Activated CD4-positive, alpha-beta memory T cell treated with anti-CD3 and anti-CD28 coated beads, Interleukin-2, amount 10 ng/mL, durations not matched to agents 7 days and 5 days (primary cell): ENCODE data around the gene DHCR7. TPM values are rescaled to one million over a fixed set of nuclear protein-coding genes. Genes with fewer than 3 reads are reported as not detected.

ENCODE experiments used
- CTCF ChIA-PET: fragments of 350-600 bp; sonication (Branson Sonifier 250); formaldehyde crosslinking; loops from one replicate; lab custom pipeline; 2021; ENCODE audit warnings: antibody characterized with exemption, inconsistent platforms; lab: Charles Lee
- POLR2A ChIA-PET: fragments of 350-600 bp; sonication (Branson Sonifier 250); formaldehyde crosslinking; loops from one replicate; lab custom pipeline; 2021; ENCODE audit warnings: antibody characterized with exemption; lab: Charles Lee
- DNase-seq: peaks from one replicate; pipeline ENCODE4 v3.0.0-alpha.2; 2020
- H3K27ac Mint-ChIP-seq: one replicate; pipeline ENCODE4 v1.8.0; 2021; ENCODE audit warnings: mild to moderate bottlenecking, mixed read lengths
- H3K27me3 Mint-ChIP-seq: one replicate; pipeline ENCODE4 v1.8.0; 2021; ENCODE audit warnings: mixed read lengths
- H3K36me3 Mint-ChIP-seq: one replicate; pipeline ENCODE4 v1.8.0; 2021; ENCODE audit warnings: low read depth, mixed read lengths
- H3K4me1 Mint-ChIP-seq: one replicate; pipeline ENCODE4 v1.8.0; 2021; ENCODE audit warnings: mixed read lengths
- H3K4me3 Mint-ChIP-seq: one replicate; pipeline ENCODE4 v1.8.0; 2021; ENCODE audit warnings: mild to moderate bottlenecking, mixed read lengths
- H3K9me3 Mint-ChIP-seq: one replicate; pipeline ENCODE4 v1.8.0; 2021; ENCODE audit warnings: mixed read lengths
- total RNA-seq, 2 experiments: library from RNA; stranded (reverse); gene quantifications; one replicate each; pipeline ENCODE4 v1.2.3, GENCODE V29; 2021

The DHCR7 gene
- total RNA-seq, 2 experiments from 2014 or later: 74.4 to 79.6 TPM

GRCh38 chr11:71399341-71399740, 48.9 kb downstream of the DHCR7 start:
- Mint-ChIP-seq H3K27ac (no peak overlapping the region), H3K36me3 (no peaks in the 10 kb centered on the region), H3K4me3 (no peak overlapping the region), H3K9me3 (peaks cover 3% of the 10 kb centered on the region), H3K27me3 (no peaks in the 10 kb centered on the region), H3K4me1 (no peaks in the 10 kb centered on the region)
- CTCF ChIA-PET: no interaction called here
- DNase-seq: no peak
- POLR2A ChIA-PET: no interaction called here

GRCh38 chr11:71397961-71398360, 50.2 kb downstream of the DHCR7 start:
- ChIA-PET POLR2A (no interaction called here), CTCF (no interaction called here)
- Mint-ChIP-seq H3K36me3 (no peaks in the 10 kb centered on the region), H3K4me1 (no peaks in the 10 kb centered on the region), H3K9me3 (no peaks in the 10 kb centered on the region), H3K27ac (no peak overlapping the region), H3K27me3 (no peaks in the 10 kb centered on the region), H3K4me3 (no peak overlapping the region)
- no peak for DNase-seq

DNA sequence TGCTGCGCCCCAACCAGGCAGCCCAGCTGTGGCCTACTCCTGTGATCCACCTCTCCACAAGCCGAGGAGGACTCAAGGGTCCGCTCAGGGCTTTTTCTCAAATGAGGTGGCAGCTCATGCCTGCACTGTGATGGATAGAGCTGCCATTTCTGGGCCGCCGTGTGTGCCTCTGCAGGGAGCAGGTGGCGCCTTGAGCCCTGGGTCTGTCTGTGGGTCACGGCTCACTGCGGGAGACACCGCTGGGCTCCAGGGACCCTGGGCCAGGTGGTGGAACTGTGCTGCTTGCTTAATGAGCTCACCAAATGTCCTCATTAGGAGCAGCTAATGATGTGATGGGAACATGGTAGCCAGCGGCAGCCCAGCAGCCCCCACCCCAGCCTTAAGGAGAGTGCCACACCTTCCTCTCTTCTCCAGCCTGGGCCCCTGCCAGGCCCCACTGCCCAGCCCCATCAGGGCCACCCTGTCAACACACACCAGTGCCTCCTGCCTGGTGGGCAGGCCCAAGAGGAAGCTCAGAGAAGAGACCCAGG, 50.8 kb downstream of the DHCR7 start:
- CTCF ChIA-PET: no interaction called here
- no peak overlapping the region for H3K27ac Mint-ChIP-seq

DNA sequence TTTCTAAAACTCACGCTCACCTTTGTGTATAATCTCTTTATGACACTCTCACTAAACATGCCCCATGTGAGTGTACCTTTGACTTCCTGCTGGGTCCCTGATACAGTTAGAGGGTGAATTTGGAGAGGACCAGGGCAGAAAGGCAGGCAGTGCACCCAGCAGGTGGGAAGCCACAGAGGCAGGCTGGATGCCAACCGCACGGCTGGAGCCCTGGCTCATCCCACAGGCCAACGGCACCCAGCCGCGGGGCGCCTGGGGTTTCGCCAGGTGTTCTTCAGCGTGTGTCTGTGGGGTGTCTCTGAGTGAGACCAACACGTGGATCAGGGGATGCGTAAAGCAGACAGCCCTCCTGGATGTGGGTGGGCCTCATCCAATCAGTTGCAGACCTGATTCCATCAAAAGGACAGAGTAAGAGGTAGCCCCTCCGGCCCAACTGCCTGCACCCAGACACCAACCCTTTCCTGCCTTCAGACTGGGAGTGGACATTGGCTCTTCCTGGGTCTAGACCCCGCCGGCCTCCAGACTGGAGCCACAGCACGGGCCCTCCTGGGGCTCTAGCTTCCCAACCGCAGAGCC, 51.6 kb downstream of the DHCR7 start:
- Mint-ChIP-seq H3K36me3 (no peaks in the 10 kb centered on the region), H3K27me3 (peaks cover 4% of the 10 kb centered on the region), H3K9me3 (no peaks in the 10 kb centered on the region), H3K4me3 (no peak overlapping the region), H3K4me1 (no peaks in the 10 kb centered on the region), H3K27ac (no peak overlapping the region)
- ChIA-PET POLR2A (no interaction called here), CTCF (no interaction called here)
- DNase-seq: no peak

More for the DNA sequence above, 50.8 kb downstream of the DHCR7 start:
- no peaks in the 10 kb centered on the region for H3K36me3 Mint-ChIP-seq
- no peak overlapping the region for H3K4me3 Mint-ChIP-seq
- no peaks in the 10 kb centered on the region for H3K9me3 Mint-ChIP-seq
- POLR2A ChIA-PET: no interaction called here
- H3K27me3 Mint-ChIP-seq: peaks cover 2% of the 10 kb centered on the region
- no peak for DNase-seq
- H3K4me1 Mint-ChIP-seq: no peaks in the 10 kb centered on the region

DNA sequence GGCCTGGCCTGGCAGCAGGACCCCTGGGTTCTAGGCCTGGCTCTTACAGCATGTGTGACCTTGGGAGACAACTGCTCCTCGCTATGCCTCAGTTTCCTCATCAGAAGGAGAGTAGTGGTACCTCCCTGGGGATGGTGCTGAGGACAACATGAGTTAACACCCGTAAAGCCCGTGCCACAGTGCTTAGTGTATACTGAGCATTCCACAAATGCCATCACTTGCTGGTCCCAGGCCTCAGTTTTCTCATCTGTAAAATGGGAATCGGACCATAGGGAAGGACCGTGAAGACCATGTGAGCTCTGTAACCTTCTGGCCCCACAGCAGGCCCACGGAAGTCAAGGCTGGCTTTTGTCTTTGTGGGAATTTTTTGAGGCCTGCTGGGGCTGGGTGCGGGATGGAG, 52.4 kb downstream of the DHCR7 start:
- Mint-ChIP-seq H3K27me3 (peaks cover 4% of the 10 kb centered on the region), H3K4me1 (no peaks in the 10 kb centered on the region), H3K4me3 (no peak overlapping the region), H3K9me3 (no peaks in the 10 kb centered on the region), H3K36me3 (no peaks in the 10 kb centered on the region), H3K27ac (no peak overlapping the region)
- no peak for DNase-seq
- POLR2A ChIA-PET: no interaction called here
- CTCF ChIA-PET: no interaction called here

DNA sequence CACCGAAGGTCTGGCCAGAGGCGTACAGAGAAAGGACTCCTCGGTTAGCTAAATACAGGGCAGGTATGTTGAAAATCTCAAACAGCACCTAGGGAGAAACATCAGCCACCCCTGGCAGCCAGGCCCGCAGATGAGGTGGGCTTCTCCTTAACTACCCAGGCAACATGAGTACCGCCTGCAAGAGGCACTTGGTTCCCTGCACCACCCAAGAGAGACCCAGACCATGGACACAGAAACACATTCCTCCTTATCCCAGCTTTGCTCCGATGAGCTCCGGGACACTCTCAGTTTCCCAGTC, 53.0 kb downstream of the DHCR7 start:
- no peaks in the 10 kb centered on the region for H3K36me3 Mint-ChIP-seq
- no peaks in the 10 kb centered on the region for H3K4me1 Mint-ChIP-seq
- H3K27me3 Mint-ChIP-seq: peaks cover 4% of the 10 kb centered on the region
- H3K27ac Mint-ChIP-seq: no peak overlapping the region
- ChIA-PET POLR2A (no interaction called here), CTCF (no interaction called here)
- no peak for DNase-seq
- H3K9me3 Mint-ChIP-seq: no peaks in the 10 kb centered on the region
- H3K4me3 Mint-ChIP-seq: no peak overlapping the region

- H3K27me3 Mint-ChIP-seq: peaks cover 4% of the 10 kb centered on the region
- no peaks in the 10 kb centered on the region for H3K36me3 Mint-ChIP-seq
- H3K4me1 Mint-ChIP-seq: no peaks in the 10 kb centered on the region
- no peak overlapping the region for H3K4me3 Mint-ChIP-seq
- no peak overlapping the region for H3K27ac Mint-ChIP-seq
- no peak for DNase-seq
- ChIA-PET POLR2A (no interaction called here), CTCF (no interaction called here)
- H3K9me3 Mint-ChIP-seq: peaks cover 5% of the 10 kb centered on the region
These were observed 54.9 kb downstream of the DHCR7 start for GRCh38 chr11:71393283-71393682.

DNA sequence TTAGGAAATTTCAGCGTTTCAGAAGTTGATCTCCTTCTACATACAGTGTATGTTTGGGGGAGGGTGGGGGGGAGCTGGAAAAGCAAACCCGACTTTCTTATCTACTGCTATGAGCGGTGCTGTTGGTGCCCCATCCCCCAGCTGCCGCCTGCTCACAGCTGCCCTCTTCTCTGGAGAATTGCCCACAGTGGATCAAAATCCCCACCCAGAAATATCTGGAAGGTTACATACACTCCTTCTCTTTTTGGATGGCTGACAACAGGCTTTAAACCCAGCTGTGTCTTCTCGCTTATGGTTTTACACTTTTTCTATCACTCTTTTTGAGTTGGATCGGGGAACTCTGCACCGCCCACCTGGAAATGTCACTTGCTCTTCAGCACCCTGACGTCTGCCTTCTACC, 56.4 kb downstream of the DHCR7 start:
- no peaks in the 10 kb centered on the region for H3K4me1 Mint-ChIP-seq
- ChIA-PET POLR2A (no interaction called here), CTCF (no interaction called here)
- DNase-seq: no peak
- no peaks in the 10 kb centered on the region for H3K36me3 Mint-ChIP-seq
- H3K27me3 Mint-ChIP-seq: peaks cover 4% of the 10 kb centered on the region
- peaks cover 16% of the 10 kb centered on the region for H3K9me3 Mint-ChIP-seq
- no peak overlapping the region for H3K27ac Mint-ChIP-seq
- no peak overlapping the region for H3K4me3 Mint-ChIP-seq

- ChIA-PET CTCF (no interaction called here), POLR2A (no interaction called here)
- Mint-ChIP-seq H3K27me3 (peaks cover 4% of the 10 kb centered on the region), H3K4me1 (no peaks in the 10 kb centered on the region), H3K4me3 (no peak overlapping the region), H3K9me3 (peaks cover 16% of the 10 kb centered on the region), H3K36me3 (no peaks in the 10 kb centered on the region), H3K27ac (no peak overlapping the region)
- no peak for DNase-seq
These were observed 56.8 kb downstream of the DHCR7 start for GRCh38 chr11:71391352-71391751.

- no peak for DNase-seq
- ChIA-PET CTCF (no interaction called here), POLR2A (no interaction called here)
- Mint-ChIP-seq H3K4me1 (no peaks in the 10 kb centered on the region), H3K9me3 (peaks cover 16% of the 10 kb centered on the region), H3K27me3 (peaks cover 4% of the 10 kb centered on the region), H3K36me3 (no peaks in the 10 kb centered on the region), H3K4me3 (no peak overlapping the region), H3K27ac (no peak overlapping the region)
These were observed 59.5 kb downstream of the DHCR7 start for GRCh38 chr11:71388637-71389235.

- ChIA-PET CTCF (no interaction called here), POLR2A (no interaction called here)
- Mint-ChIP-seq H3K36me3 (no peaks in the 10 kb centered on the region), H3K27ac (no peak overlapping the region), H3K27me3 (peaks cover 4% of the 10 kb centered on the region), H3K4me3 (no peak overlapping the region), H3K9me3 (peaks cover 16% of the 10 kb centered on the region), H3K4me1 (no peaks in the 10 kb centered on the region)
- no peak for DNase-seq
These were observed 60.2 kb downstream of the DHCR7 start for GRCh38 chr11:71387784-71388636.

- Mint-ChIP-seq H3K27ac (no peak overlapping the region), H3K27me3 (peaks cover under 1% of the 10 kb centered on the region), H3K9me3 (peaks cover 16% of the 10 kb centered on the region), H3K4me1 (no peaks in the 10 kb centered on the region), H3K36me3 (no peaks in the 10 kb centered on the region), H3K4me3 (no peak overlapping the region)
- DNase-seq: no peak
- ChIA-PET POLR2A (no interaction called here), CTCF (no interaction called here)
These were observed 61.0 kb downstream of the DHCR7 start for GRCh38 chr11:71387200-71387599.

DNA sequence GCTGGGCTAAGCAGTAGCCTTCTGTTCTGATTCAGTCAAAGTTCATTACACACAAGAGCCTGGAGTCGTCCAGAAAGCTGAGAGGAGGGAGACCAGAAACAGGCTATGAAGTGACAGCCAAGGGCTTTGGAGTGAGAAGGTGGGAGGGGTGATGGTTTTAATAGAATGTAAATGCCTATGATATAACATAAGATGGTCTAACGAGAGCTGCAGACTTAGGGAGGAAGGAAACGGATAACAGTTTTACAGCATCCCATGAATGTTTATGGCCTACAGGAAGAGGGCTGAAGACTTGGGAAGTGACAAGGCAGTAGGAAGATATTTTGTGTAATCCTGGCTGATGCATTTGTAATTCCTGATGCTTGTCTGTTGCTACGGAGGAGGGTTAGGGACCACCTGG, 62.0 kb downstream of the DHCR7 start:
- ChIA-PET POLR2A (no interaction called here), CTCF (no interaction called here)
- Mint-ChIP-seq H3K4me3 (no peak overlapping the region), H3K9me3 (peaks cover 16% of the 10 kb centered on the region), H3K4me1 (no peaks in the 10 kb centered on the region), H3K27ac (no peak overlapping the region), H3K27me3 (no peaks in the 10 kb centered on the region), H3K36me3 (no peaks in the 10 kb centered on the region)
- no peak for DNase-seq
